ENCODE data around the gene HOXB3.

HOXB3 gene

GRCh38 chr17:48596735-48597527, 6.9 kb upstream of the HOXB3 start:
- DNase-seq, result no peak

DNA sequence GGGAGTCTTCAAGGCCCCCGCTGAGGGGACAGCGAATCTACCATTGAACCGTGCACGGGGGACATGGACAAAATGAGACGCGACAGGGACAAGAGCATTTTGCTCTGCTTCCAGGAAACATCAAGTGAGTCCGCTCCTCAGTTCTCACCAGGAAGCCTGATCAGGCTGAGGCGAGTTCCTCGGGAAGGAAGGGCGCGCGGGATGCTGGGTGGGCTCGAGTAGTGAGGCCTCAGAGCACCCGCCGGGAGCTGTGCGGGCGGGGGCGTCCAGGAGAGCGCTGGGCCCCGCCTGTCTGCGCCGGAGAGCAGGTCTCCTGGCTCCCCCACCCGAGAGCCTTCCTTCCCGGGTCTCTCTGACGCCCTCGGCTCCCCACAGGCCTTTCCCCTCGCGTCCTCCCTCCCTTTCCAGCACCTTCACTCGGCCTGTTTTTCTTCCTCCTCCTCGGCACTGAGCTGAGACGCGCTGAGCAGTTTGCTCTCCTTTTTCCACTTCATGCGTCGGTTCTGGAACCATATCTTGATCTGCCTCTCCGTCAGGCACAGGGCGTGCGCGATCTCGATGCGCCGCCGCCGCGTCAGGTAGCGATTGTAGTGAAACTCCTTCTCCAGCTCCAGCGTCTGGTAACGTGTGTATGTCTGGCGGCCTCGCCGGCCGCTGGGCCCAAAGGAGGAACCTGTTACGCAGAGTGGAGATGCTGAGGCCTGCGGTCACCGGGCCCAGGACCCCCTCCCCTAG, 6.1 kb upstream of the HOXB3 start:
- no peak for DNase-seq

DNA sequence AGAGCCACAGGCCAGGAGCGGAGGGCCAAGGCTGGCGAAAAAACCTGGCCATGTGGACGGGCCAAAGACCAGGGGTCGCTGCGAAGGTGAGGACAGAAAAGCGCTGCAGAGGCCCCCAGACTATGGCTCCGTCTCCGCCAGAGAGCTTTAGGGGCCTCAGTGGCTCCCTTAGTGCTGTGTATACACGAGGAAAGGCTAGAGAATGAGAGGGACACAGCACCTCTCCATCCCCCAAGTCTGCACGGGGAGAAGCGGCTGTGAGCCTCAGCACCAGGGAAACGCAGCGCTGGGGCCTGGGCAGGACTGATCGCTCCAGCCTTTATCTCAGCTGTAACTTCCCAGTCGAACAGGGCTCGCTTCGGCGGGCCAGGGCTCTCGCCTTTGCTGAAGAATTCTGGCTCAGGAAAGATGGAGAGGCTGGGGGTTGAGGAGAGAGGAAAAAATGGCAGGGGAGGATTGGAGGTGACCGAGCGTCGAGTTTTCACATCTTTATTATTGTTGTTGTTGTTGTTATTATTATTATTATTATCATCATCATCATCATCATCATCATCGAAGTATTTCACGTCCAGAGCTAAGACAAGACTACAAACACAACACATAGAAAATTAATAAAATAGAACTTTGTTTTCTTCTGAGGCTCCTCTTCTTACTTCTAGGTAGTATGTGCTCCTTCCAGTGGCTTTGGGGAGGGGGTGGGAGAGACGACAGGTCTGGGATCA, 5.4 kb upstream of the HOXB3 start:
- no peak for DNase-seq

- no peak for DNase-seq
These were observed 4.7 kb upstream of the HOXB3 start for GRCh38 chr17:48594538-48595277.

DNA sequence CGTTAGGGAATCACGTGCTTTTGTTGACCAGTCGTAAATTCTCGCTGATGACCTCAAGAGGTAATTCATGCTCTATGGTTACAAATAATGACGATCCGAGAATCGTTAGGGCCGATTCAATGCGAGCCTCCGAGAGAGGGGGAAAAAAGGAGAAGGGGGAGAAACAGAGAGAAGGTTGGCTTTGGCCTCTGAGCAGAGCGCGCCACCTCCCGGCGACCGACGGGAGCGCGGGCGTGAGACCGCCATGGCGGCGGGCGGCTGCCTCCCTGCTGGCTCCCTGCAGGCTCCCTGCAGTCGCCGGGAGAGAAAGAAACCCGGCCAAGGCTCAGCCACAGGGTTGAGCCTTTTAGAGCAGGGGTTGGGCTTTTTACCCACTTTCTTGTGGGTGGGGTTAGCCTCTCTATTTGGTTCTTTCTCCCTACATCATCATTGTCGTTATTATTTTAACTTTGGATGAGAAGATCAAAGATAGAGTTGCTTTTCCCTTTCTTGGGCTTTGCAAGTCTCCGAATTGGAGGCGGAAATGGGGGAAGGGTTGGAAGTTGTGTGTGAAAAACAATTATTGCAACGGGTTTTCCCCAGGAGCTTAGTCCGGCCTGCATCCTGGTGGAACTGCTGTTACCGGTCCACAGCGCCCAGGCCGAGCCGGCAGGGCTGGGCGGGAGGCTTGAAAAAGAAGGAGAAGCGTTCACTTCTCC, 3.9 kb upstream of the HOXB3 start:
- DNase-seq, result peak; percentile 82

- DNase-seq, result no peak
These were observed 3.2 kb upstream of the HOXB3 start, which contains the start of gene HOXB5 for GRCh38 chr17:48593126-48593829. HOXB5 (minus strand) TSS chr17:48593779; CDS start chr17:48593682, 97 bp downstream.

GRCh38 chr17:48592577-48592976, 2.5 kb upstream of the HOXB3 start:
- DNase-seq, result no peak

- no peak for DNase-seq
These were observed 2.0 kb upstream of the HOXB3 start for GRCh38 chr17:48592057-48592514.

GRCh38 chr17:48591255-48592056, 1.4 kb upstream of the HOXB3 start:
- DNase-seq, result no peak

- no peak for DNase-seq
These were observed 643 bp upstream of the HOXB3 start for GRCh38 chr17:48590607-48591161.

- no peak for DNase-seq
These were observed 796 bp downstream of the HOXB3 start for GRCh38 chr17:48589060-48589830.

GRCh38 chr17:48588528-48588927, 1.5 kb downstream of the HOXB3 start:
- DNase-seq, result no peak

DNA sequence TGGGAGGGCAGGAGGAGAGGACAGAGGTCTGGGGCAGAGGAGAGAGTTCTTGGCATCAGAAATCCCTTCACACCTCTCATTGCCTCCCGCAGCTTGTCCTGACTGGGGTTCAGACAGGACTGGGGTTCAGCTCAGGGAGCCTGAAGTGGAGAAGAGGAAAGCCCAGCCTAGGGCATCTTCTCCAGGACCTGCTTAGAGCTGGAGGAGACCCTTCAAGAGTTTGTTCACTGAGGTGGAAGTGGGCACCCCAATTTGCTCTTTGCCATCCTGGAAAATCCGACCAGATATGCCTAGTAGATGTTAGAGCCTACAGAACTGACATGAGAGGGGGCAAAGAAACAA, 2.0 kb downstream of the HOXB3 start:
- DNase-seq, result no peak

DNA sequence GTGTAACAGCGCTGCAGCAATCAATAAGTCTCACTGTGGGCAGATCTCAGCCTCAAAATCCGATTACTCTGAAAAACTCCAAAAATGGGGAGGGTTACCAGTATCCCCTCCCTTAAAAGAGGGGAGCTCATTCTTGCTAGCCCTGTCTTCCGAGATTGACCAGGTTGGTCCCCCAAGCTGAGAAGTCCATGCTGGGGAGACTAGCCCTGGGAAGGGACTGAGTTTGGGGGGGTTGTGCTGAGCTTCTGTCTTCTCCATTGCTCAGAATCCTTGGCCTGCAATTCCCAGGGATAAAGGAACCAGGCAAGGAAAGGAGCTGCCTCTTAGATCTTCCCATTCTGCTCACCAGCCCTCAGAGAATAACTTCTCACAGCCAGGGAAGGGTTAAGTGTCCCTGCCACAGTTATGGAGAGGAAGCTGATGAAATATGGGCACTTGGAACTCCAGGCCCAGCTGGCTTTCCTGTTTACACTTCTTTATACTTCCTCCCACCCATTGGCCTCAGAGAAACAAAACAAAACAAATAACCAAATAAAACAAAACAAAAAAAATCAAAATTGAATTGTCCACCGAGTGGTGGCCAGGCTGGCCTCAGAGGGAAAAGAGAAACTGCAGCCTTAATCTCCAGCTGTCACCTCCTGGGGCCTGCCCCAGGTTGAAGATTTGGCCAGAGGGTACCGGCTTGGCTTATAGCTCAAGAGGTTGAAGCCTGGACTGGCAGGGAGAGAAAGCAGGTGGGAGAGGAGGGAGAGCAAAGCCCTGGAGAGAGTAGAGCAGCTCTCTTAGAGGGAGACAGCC, 2.6 kb downstream of the HOXB3 start:
- no peak for DNase-seq

DNA sequence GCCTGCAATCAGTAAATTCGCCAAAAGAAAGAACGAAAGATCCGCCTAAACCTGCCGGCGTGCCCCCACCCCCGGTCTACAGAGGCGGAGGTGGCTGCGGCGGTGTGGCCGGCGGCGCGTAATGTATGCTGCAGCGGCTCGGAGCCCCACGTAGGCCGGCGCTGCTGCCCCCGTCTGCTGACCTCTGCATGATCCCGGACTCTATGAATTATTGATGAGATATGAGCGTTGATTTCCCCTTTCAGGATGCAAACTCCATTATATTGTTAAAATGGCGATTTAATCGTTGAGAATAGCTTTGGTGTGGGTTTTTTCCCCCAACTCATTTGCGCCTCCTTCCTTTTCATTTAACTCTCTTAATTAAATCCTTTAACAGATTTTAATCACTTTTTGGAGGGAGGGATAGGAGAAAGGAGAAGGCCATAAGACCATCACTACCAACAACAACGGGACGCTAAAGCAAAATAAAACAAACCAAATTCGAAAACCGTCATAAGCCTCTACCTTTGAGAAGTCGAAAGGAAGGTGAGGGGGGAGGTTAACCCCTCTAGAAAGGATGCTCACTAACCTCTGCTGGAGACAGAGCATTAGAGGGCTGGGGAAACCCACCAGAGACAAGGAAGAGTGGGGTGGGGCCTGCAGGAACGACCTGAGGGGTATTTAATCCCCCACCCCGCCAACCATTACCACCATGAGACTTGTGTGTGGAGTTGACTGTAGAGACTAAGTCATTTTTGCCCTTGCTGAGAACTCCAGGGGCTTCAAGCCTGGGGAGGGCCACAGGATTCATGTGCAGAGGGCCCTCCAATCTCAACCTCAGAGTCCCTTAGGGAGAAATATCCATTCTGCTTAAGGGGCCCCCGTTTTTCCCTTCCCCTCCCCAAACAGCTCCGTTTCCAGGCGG, 3.4 kb downstream of the HOXB3 start:
- no peak for DNase-seq

DNA sequence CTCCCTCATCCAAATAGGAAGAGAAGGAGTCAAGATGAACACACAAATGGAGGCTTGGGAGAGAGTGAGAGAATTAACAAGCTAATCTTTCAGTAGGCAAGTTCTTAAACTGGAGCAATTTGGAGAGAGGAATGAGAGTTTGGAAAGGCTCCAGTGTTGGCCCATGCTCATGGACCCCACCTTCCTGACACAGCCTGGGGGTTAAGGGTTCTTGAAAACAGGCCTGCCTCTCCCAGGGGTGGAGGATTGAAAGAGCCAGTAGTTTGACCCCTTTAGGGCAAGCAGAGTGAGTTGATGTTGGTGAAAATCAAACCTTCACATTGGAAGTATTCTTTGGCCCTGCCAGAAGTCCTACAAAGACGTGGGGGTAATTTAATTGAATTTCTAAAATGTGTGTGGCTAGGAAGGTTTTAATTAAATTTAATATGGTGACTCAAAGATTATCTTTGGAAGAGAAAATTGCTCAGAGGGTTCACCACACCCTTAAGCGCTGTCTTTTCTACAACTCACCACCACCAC, 5.8 kb downstream of the HOXB3 start:
- DNase-seq, result no peak

GRCh38 chr17:48583708-48584222, 6.3 kb downstream of the HOXB3 start:
- DNase-seq, result no peak

Measured in NCI-H2227 treated with DMSO at 0.1 percent for 48 hours (cell line).